ENCODE measurements around the gene DHCR7. TPM values are rescaled to one million over a fixed set of nuclear protein-coding genes. Genes with fewer than 3 reads are reported as not detected.

The DHCR7 gene
- total RNA-seq, 1 donor from 2014 or later = 35.9 TPM

- FAIRE-seq = no peak
- DNase-seq (ENCODE audit: low spot score in 2 of 2) = no peak
These were observed 26.7 kb downstream of the DHCR7 start for GRCh38 chr11:71421392-71421950.

GRCh38 chr11:71420455-71421241, 27.5 kb downstream of the DHCR7 start:
- FAIRE-seq (no peak), DNase-seq (ENCODE audit: low spot score in 2 of 2) (no peak)

DNA sequence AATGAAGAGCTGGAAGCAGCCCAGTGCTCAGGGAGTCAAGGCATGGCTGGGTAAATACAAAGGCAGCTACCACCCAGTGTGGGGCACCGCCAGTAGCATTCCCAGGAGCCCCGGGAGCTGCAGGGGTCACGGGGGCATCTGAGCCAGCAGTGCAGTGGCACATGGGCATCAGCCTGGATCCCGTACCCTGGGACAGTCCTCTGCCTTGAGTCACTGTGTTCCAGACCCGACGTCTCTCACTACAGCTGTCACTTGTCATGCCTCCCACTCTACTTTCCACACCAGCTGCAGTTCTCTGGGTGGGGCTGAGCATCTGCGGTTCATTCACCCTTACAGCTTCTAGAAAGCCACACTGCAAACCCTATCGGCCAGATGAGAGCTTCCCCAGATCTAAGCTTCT, 29.6 kb downstream of the DHCR7 start:
- no peak for DNase-seq (ENCODE audit: low spot score in 2 of 2)
- FAIRE-seq = no peak

DNA sequence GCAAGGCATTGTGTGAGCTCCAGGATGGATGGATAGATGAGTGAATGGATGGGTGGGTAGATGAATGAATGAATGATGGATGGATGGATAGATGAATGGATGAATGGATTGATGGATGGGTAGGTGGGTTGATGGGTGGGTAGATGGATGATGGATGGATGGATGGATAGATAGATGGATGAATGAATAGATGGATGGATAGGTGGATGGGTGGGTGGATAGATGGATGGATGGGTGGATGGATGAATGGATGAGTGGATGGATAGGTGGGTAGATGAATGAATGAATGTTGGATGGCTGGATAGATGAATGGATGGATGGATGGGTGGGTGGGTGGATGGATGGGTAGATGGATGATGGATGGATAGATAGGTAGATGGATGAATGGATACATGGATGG, 33.5 kb downstream of the DHCR7 start:
- FAIRE-seq (no peak), DNase-seq (ENCODE audit: low spot score in 2 of 2) (no peak)

DNA sequence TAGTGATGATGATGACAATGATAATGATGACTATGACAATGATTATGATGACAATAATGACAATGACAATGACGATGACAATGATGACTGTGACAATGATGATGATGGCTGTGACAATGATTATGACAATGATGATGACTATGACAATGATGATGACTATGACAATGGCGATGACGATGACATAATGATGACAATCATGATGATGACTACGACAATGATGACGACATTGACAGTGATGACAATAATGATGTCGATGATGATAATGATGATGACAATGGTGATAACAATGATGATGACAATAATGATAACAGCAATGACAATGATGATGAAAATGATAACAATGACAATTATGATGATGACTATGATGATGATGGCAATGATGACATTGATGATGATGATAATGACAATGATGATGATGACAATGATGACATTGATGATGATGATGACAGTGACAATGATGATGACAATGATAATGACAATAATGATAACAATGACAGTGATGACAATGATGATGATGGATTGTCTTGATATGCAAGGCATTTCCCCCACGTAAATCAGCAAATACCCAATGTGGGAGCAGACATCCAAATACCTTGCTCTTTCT, 37.7 kb downstream of the DHCR7 start:
- FAIRE-seq (no peak), DNase-seq (ENCODE audit: low spot score in 2 of 2) (no peak)

- DNase-seq (ENCODE audit: low spot score in 2 of 2) (no peak), FAIRE-seq (no peak)
These were observed 39.4 kb downstream of the DHCR7 start for GRCh38 chr11:71408826-71409225.

- FAIRE-seq (no peak), DNase-seq (ENCODE audit: low spot score in 2 of 2) (no peak)
These were observed 40.8 kb downstream of the DHCR7 start for GRCh38 chr11:71407356-71407755.

DNA sequence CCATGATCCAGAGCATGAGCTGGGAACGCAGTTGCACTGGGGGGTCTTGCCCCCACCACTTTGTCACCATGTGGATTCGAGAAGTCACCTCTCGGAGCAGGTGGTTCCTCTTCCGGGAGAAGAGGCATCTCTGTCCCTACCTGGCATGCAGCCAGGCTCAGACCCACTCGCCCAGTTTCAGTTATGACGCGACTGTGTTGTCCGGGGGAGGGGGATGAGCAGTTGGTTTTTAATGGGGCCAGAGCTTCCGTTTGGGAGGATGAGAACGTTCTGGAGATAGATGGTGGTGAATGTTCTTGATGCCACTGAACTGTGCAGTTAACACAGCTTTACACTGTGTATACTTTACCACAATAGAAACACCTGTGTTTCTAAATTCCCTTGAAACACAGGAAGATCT, 41.5 kb downstream of the DHCR7 start:
- DNase-seq (ENCODE audit: low spot score in 2 of 2) = no peak
- no peak for FAIRE-seq

DNA sequence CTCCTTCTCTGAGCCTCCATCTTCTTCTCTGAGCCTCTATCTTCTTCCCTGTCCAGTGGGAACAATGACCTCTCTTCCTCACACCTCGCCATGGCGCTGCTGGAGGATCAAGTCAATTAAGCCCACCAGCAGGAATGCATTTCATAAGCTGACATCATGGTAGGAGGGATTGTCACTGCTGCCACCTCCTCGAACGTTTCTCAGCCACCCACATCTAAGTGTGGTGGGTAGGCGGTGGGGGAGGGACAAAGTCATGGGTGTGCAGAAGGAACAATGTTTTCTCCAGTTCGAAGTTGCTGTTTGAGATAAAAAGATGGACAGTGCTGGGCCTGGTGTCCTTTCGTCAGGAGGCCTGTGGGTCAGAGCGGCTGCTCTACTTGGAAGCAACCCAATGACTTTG, 44.0 kb downstream of the DHCR7 start:
- no peak for DNase-seq (ENCODE audit: low spot score in 2 of 2)
- FAIRE-seq = no peak

GRCh38 chr11:71402878-71403277, 45.3 kb downstream of the DHCR7 start:
- FAIRE-seq = no peak
- no peak for DNase-seq (ENCODE audit: low spot score in 2 of 2)

- FAIRE-seq (no peak), DNase-seq (ENCODE audit: low spot score in 2 of 2) (no peak)
These were observed 48.0 kb downstream of the DHCR7 start for GRCh38 chr11:71400216-71400615.

GRCh38 chr11:71399341-71399740, 48.9 kb downstream of the DHCR7 start:
- DNase-seq (ENCODE audit: low spot score in 2 of 2) (no peak), FAIRE-seq (no peak)

GRCh38 chr11:71397961-71398360, 50.2 kb downstream of the DHCR7 start:
- DNase-seq (ENCODE audit: low spot score in 2 of 2) (no peak), FAIRE-seq (no peak)

- FAIRE-seq (no peak), DNase-seq (ENCODE audit: low spot score in 2 of 2) (no peak)
These were observed 50.8 kb downstream of the DHCR7 start for GRCh38 chr11:71397331-71397860.

DNA sequence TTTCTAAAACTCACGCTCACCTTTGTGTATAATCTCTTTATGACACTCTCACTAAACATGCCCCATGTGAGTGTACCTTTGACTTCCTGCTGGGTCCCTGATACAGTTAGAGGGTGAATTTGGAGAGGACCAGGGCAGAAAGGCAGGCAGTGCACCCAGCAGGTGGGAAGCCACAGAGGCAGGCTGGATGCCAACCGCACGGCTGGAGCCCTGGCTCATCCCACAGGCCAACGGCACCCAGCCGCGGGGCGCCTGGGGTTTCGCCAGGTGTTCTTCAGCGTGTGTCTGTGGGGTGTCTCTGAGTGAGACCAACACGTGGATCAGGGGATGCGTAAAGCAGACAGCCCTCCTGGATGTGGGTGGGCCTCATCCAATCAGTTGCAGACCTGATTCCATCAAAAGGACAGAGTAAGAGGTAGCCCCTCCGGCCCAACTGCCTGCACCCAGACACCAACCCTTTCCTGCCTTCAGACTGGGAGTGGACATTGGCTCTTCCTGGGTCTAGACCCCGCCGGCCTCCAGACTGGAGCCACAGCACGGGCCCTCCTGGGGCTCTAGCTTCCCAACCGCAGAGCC, 51.6 kb downstream of the DHCR7 start:
- no peak for DNase-seq (ENCODE audit: low spot score in 2 of 2)
- no peak for FAIRE-seq

GRCh38 chr11:71395774-71396173, 52.4 kb downstream of the DHCR7 start:
- no peak for FAIRE-seq
- DNase-seq (ENCODE audit: low spot score in 2 of 2) = no peak

- no peak for DNase-seq (ENCODE audit: low spot score in 2 of 2)
- no peak for FAIRE-seq
These were observed 53.0 kb downstream of the DHCR7 start for GRCh38 chr11:71395263-71395560.

- no peak for DNase-seq (ENCODE audit: low spot score in 2 of 2)
- no peak for FAIRE-seq
These were observed 54.9 kb downstream of the DHCR7 start for GRCh38 chr11:71393283-71393682.

DNA sequence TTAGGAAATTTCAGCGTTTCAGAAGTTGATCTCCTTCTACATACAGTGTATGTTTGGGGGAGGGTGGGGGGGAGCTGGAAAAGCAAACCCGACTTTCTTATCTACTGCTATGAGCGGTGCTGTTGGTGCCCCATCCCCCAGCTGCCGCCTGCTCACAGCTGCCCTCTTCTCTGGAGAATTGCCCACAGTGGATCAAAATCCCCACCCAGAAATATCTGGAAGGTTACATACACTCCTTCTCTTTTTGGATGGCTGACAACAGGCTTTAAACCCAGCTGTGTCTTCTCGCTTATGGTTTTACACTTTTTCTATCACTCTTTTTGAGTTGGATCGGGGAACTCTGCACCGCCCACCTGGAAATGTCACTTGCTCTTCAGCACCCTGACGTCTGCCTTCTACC, 56.4 kb downstream of the DHCR7 start:
- no peak for DNase-seq (ENCODE audit: low spot score in 2 of 2)
- FAIRE-seq = no peak

DNA sequence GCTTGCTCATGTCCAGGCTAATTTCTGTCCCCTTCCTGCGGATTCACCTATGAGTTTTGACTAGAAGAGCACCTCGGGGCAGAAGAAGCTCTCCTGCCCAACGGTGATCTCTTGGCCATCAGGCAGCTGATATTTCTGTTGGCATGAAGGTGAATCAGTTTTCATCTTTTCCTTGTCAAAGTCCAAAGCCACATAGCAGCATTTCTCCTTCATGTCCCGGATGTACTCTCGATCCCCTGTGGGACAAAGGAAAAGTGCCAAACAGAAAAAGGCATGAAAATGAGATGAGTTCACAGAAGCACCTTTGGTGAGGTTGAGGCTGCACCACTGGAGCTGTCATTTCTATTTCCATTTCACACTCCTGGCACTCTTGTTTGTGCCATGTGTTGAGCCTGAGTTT, 56.8 kb downstream of the DHCR7 start:
- DNase-seq (ENCODE audit: low spot score in 2 of 2) = no peak
- FAIRE-seq = no peak

GRCh38 chr11:71388637-71389235, 59.5 kb downstream of the DHCR7 start:
- FAIRE-seq (no peak), DNase-seq (ENCODE audit: low spot score in 2 of 2) (no peak)
